Activated naive CD4-positive, alpha-beta T cell treated with anti-CD3 and anti-CD28 coated beads for 36 hours (primary cell): ENCODE data around the gene FCHSD1. TPM values are rescaled to one million over a fixed set of nuclear protein-coding genes. Genes with fewer than 3 reads are reported as not detected.
A peak's percentile ranks its signal among the peaks of the same experiment; 100 is the strongest.

Source experiments
- CTCF ChIA-PET: fragments of 350-600 bp; sonication (Branson Sonifier 250); formaldehyde crosslinking; loops from one replicate; lab custom pipeline; 2021; ENCODE audit warnings: antibody characterized with exemption; lab: Charles Lee
- DNase-seq: peaks from one replicate; pipeline ENCODE4 v3.0.0-alpha.2; 2020
- H3K27ac Mint-ChIP-seq: one replicate; pipeline ENCODE4 v1.8.0; 2021; ENCODE audit warnings: mild to moderate bottlenecking, mixed read lengths
- H3K27me3 Mint-ChIP-seq: one replicate; pipeline ENCODE4 v1.8.0; 2021; ENCODE audit warnings: low read depth, mixed read lengths
- H3K36me3 Mint-ChIP-seq: one replicate; pipeline ENCODE4 v1.8.0; 2021; ENCODE audit warnings: low read depth, mixed read lengths
- H3K4me1 Mint-ChIP-seq: one replicate; pipeline ENCODE4 v1.8.0; 2021; ENCODE audit warnings: low read depth, mixed read lengths
- H3K4me3 Mint-ChIP-seq: one replicate; pipeline ENCODE4 v1.8.0; 2021; ENCODE audit warnings: mild to moderate bottlenecking, moderate library complexity, mixed read lengths
- H3K9me3 Mint-ChIP-seq: one replicate; pipeline ENCODE4 v1.8.0; 2021; ENCODE audit warnings: mixed read lengths
- intact Hi-C: fragments of 100-400 bp; cut with micrococcal nuclease; formaldehyde crosslinking; loops from one replicate; pipeline ENCODE4 v1.15.1; 2023
- total RNA-seq, 2 experiments: library from RNA; stranded (reverse); gene quantifications; one replicate each; pipeline ENCODE4 v1.2.3, GENCODE V29; 2021

The FCHSD1 gene
- total RNA-seq, 2 experiments from 2014 or later = 28.9 to 29.6 TPM

- Mint-ChIP-seq H3K27me3 (no peaks in the 10 kb centered on the region), H3K27ac (no peak overlapping the region), H3K9me3 (no peaks in the 10 kb centered on the region), H3K36me3 (peaks cover 18% of the 10 kb centered on the region), H3K4me1 (peaks cover 21% of the 10 kb centered on the region), H3K4me3 (no peak overlapping the region)
- no peak for DNase-seq
- CTCF ChIA-PET = interaction anchor here (0.6 to 4.3 kb wide), 9 partner anchors 8 to 292 kb away, joined by 3 to 23 read pairs (median 4); partner anchors contain the start of gene DIAPH1
- intact Hi-C loops = no loop called here
These were observed 20.6 kb downstream of the FCHSD1 start for GRCh38 chr5:141630570-141631140.

DNA sequence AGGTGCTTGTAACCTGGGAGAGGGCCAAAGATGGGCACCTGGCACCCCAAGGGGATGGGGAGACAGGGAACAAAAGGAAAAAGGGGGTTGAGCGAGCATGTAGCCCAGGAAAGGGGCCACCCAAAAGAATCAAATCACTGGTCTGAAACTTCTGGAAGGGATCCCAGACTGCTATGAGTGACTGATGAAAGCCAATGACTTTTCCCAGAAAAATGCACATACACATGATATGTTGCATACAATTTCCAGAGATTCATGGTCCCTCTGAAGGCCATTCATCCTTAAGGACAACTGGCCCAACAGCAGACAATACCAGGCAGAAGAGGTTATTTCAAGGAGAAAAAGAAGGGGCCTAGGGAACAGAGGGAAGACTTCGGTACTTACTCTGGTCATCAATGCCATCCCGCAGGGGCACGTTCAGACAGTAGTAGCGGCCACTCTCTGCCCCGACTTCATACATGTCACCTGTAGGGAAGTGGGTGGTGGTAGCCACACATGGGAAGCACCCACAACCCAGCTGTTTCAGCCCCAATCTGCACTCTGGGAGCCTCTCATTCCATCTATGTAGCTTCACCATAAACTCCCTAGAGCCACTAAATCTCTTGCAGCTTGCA is 22.9 kb downstream of the FCHSD1 start:
- Mint-ChIP-seq H3K27ac (no peak overlapping the region), H3K4me3 (no peak overlapping the region)

GRCh38 chr5:141623611-141624010 is 27.6 kb downstream of the FCHSD1 start:
- intact Hi-C loops = no loop called here
- Mint-ChIP-seq H3K36me3 (peaks cover 23% of the 10 kb centered on the region), H3K9me3 (no peaks in the 10 kb centered on the region), H3K4me3 (no peak overlapping the region), H3K27me3 (no peaks in the 10 kb centered on the region), H3K27ac (peak overlapping the region; percentile 73), H3K4me1 (peaks cover 31% of the 10 kb centered on the region)
- DNase-seq = no peak
- CTCF ChIA-PET = interaction anchor here (1.4 to 8.5 kb wide), 4 partner anchors 8 to 31 kb away, joined by 7 to 197 read pairs (median 12); partner anchors contain the start of genes HDAC3 and RELL2

More for the DNA sequence above, 22.9 kb downstream of the FCHSD1 start:
- CTCF ChIA-PET = interaction anchor here (0.7 to 1.0 kb wide), 2 partner anchors 9 to 64 kb away, joined by 3 to 8 read pairs; no protein-coding TSS in a partner anchor
- DNase-seq = no peak
- no peaks in the 10 kb centered on the region for H3K27me3 Mint-ChIP-seq
- H3K36me3 Mint-ChIP-seq = peaks cover 24% of the 10 kb centered on the region
- no peaks in the 10 kb centered on the region for H3K9me3 Mint-ChIP-seq
- intact Hi-C loops = no loop called here
- peaks cover 10% of the 10 kb centered on the region for H3K4me1 Mint-ChIP-seq

GRCh38 chr5:141623186-141623585 is 28.0 kb downstream of the FCHSD1 start:
- H3K9me3 Mint-ChIP-seq = no peaks in the 10 kb centered on the region
- peaks cover 31% of the 10 kb centered on the region for H3K4me1 Mint-ChIP-seq
- H3K27ac Mint-ChIP-seq = peak overlapping the region; percentile 73
- H3K4me3 Mint-ChIP-seq = no peak overlapping the region
- intact Hi-C loops = no loop called here
- peak; percentile 56 for DNase-seq
- H3K36me3 Mint-ChIP-seq = peaks cover 25% of the 10 kb centered on the region
- CTCF ChIA-PET = interaction anchor here (1.4 to 8.5 kb wide), 4 partner anchors 8 to 30 kb away, joined by 7 to 197 read pairs (median 12); partner anchors contain the start of genes HDAC3 and RELL2
- H3K27me3 Mint-ChIP-seq = no peaks in the 10 kb centered on the region

- H3K9me3 Mint-ChIP-seq = no peaks in the 10 kb centered on the region
- DNase-seq = peak; percentile 99
- intact Hi-C loops = loop anchor here (1.0 to 10.0 kb wide), 12 partner anchors 14 to 1504 kb away; partner anchors contain the start of genes ANKHD1, APBB3, HDAC3 and IK
- H3K4me1 Mint-ChIP-seq = peaks cover 60% of the 10 kb centered on the region
- peak within 1 kb of the TSS; percentile 99 for H3K27ac Mint-ChIP-seq
- H3K27me3 Mint-ChIP-seq = no peaks in the 10 kb centered on the region
- H3K36me3 Mint-ChIP-seq = peaks cover 24% of the 10 kb centered on the region
- H3K4me3 Mint-ChIP-seq = peak within 1 kb of the TSS; percentile 98
- CTCF ChIA-PET = interaction anchor here (0.7 to 8.5 kb wide), 25 partner anchors 9 to 84 kb away, joined by 3 to 197 read pairs (median 6); partner anchors contain the start of genes FCHSD1, HDAC3 and RELL2
These were observed 32.2 kb downstream of the FCHSD1 start, which contains the start of gene DIAPH1 for GRCh38 chr5:141618804-141619554. TSS of gene DIAPH1 (minus strand) at chr5:141619000. CDS start at chr5:141618914, 86 bp downstream.

- peak overlapping the region; percentile 99 for H3K27ac Mint-ChIP-seq
- peaks cover 18% of the 10 kb centered on the region for H3K36me3 Mint-ChIP-seq
- H3K27me3 Mint-ChIP-seq = no peaks in the 10 kb centered on the region
- CTCF ChIA-PET = interaction anchor here (0.9 to 8.5 kb wide), 18 partner anchors 9 to 84 kb away, joined by 3 to 197 read pairs (median 10); partner anchors contain the start of genes HDAC3 and RELL2
- peak overlapping the region; percentile 98 for H3K4me3 Mint-ChIP-seq
- intact Hi-C loops = loop anchor here (5.0 to 10.0 kb wide), 7 partner anchors 96 to 1503 kb away; partner anchors contain the start of genes ANKHD1, APBB3, IK and NDUFA2
- no peaks in the 10 kb centered on the region for H3K9me3 Mint-ChIP-seq
- peaks cover 58% of the 10 kb centered on the region for H3K4me1 Mint-ChIP-seq
- peak; percentile 79 for DNase-seq
These were observed 33.0 kb downstream of the FCHSD1 start for GRCh38 chr5:141618030-141618803.

DNA sequence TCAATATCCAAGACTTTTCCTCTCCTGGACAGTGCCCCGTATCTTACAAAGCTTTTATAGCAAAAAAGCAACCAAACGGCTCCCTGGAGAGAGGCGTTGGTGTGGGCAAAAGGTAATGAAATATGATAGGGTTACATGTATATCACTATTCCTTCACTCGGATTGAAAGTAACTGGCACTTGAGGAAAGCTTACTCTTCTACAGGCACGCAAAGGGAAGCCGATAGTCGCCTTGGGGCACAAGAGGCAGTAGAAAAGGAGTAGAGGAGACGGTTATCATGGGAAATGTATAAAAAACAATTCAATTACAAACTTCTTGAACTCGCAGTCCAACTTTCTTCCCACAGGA is 33.6 kb downstream of the FCHSD1 start:
- CTCF ChIA-PET = interaction anchor here (0.9 to 8.5 kb wide), 9 partner anchors 9 to 54 kb away, joined by 3 to 197 read pairs (median 11); no protein-coding TSS in a partner anchor
- peak overlapping the region; percentile 98 for H3K4me3 Mint-ChIP-seq
- H3K27ac Mint-ChIP-seq = peak overlapping the region; percentile 99
- no peaks in the 10 kb centered on the region for H3K27me3 Mint-ChIP-seq
- peaks cover 15% of the 10 kb centered on the region for H3K36me3 Mint-ChIP-seq
- H3K4me1 Mint-ChIP-seq = peaks cover 58% of the 10 kb centered on the region
- intact Hi-C loops = loop anchor here (5.0 to 10.0 kb wide), 7 partner anchors 95 to 1503 kb away; partner anchors contain the start of genes ANKHD1, APBB3, IK and NDUFA2
- H3K9me3 Mint-ChIP-seq = no peaks in the 10 kb centered on the region
- DNase-seq = no peak

DNA sequence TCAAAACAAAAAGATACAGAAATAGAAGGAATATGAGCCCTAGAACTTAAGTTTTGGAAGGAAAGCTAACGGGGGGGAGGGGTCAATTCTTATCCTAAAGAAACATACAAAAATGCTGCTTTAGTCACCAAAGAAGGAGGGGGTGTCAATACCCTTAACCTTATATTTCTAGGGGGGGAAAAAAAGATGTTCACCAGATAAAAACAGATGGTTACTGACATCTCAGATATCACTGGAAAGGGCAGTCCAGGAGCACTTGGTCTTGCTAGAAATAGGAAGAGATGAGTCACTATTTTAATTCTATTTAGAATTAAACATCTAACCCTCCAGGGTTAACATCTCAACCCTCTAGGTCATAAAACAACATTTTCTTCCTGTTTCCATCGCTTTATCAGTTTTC is 34.1 kb downstream of the FCHSD1 start:
- Mint-ChIP-seq H3K36me3 (peaks cover 15% of the 10 kb centered on the region), H3K4me3 (peak overlapping the region; percentile 98), H3K4me1 (peaks cover 60% of the 10 kb centered on the region), H3K27me3 (no peaks in the 10 kb centered on the region), H3K9me3 (no peaks in the 10 kb centered on the region), H3K27ac (peak overlapping the region; percentile 99)
- DNase-seq = no peak
- intact Hi-C loops = loop anchor here (5.0 to 10.0 kb wide), 7 partner anchors 95 to 1502 kb away; partner anchors contain the start of genes ANKHD1, APBB3, IK and NDUFA2
- CTCF ChIA-PET = interaction anchor here (0.7 to 8.5 kb wide), 11 partner anchors 9 to 93 kb away, joined by 3 to 197 read pairs (median 9); partner anchors contain the start of genes HDAC3 and RELL2

GRCh38 chr5:141615991-141616720 is 35.1 kb downstream of the FCHSD1 start:
- CTCF ChIA-PET = interaction anchor here (0.7 to 8.5 kb wide), 11 partner anchors 8 to 92 kb away, joined by 3 to 197 read pairs (median 9); partner anchors contain the start of genes HDAC3 and RELL2
- peak overlapping the region; percentile 80 for H3K27ac Mint-ChIP-seq
- peaks cover 13% of the 10 kb centered on the region for H3K36me3 Mint-ChIP-seq
- H3K9me3 Mint-ChIP-seq = no peaks in the 10 kb centered on the region
- no peaks in the 10 kb centered on the region for H3K27me3 Mint-ChIP-seq
- peaks cover 62% of the 10 kb centered on the region for H3K4me1 Mint-ChIP-seq
- intact Hi-C loops = loop anchor here (5.0 to 10.0 kb wide), 7 partner anchors 94 to 1501 kb away; partner anchors contain the start of genes ANKHD1, APBB3, IK and NDUFA2
- DNase-seq = no peak
- peak overlapping the region; percentile 98 for H3K4me3 Mint-ChIP-seq

GRCh38 chr5:141613344-141613743 is 37.9 kb downstream of the FCHSD1 start:
- no peak for DNase-seq
- CTCF ChIA-PET = interaction anchor here (1.2 to 3.7 kb wide), 3 partner anchors 17 to 23 kb away, joined by 3 to 28 read pairs (median 5); partner anchors contain the start of genes HDAC3 and RELL2
- no peak overlapping the region for H3K4me3 Mint-ChIP-seq
- H3K36me3 Mint-ChIP-seq = peaks cover 20% of the 10 kb centered on the region
- H3K27me3 Mint-ChIP-seq = no peaks in the 10 kb centered on the region
- H3K4me1 Mint-ChIP-seq = peaks cover 75% of the 10 kb centered on the region
- intact Hi-C loops = loop anchor here (10.0 kb wide), 2 partner anchors 909 to 1499 kb away; partner anchors contain the start of genes PURA and ZMAT2
- peak overlapping the region; percentile 38 for H3K27ac Mint-ChIP-seq
- no peaks in the 10 kb centered on the region for H3K9me3 Mint-ChIP-seq
